ENCODE data around the gene CCDC82. TPM values are rescaled to one million over a fixed set of nuclear protein-coding genes. Genes with fewer than 3 reads are reported as not detected.

Gene CCDC82
- total and polyA plus RNA-seq, 2 of the 4 experiments (the other 2 are of a cell fraction), result 4.1 to 9.4 TPM

DNA sequence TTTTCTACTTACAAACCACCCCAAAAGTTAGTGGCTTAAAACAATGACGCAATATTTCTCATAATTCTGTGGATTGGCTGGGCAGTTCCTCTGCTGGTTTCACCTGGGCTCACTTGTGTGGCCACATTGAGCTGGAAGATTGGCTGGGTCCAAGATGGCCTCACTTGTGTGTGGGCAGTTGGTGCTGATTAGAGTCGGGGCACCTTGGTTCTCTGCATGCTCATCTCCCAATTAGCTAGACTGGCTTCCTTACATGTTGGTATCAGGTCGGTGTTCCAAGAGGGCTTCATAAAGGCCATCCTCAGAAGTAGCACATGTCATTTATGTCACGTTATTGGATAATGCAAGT is 59.2 kb downstream of the CCDC82 start:
- no peak overlapping the region for H3K4me2 ChIP-seq (ENCODE audit: low read depth, low read length)
- H2BK20ac ChIP-seq (ENCODE audit: low read depth, low read length), result no peak overlapping the region
- no peak overlapping the region for H3K9ac ChIP-seq (ENCODE audit: low read depth, low read length)
- intact Hi-C loops (cut with micrococcal nuclease), result no loop called here
- H2AFZ ChIP-seq (replicated peaks; ENCODE audit: low read length, poor library complexity), result no peak overlapping the region
- H3K27ac ChIP-seq (ENCODE audit: insufficient read depth, low read length), result no peak overlapping the region; the same call in 1 of the 2 replicates
- H3K9me1 ChIP-seq (ENCODE audit: insufficient read depth, low read length), result peaks cover 21% of the 10 kb centered on the region
- ChIA-PET POLR2A (ENCODE audit: unreplicated experiment) (no interaction called here), CTCF (no interaction called here)
- H3K23ac ChIP-seq (ENCODE audit: low read depth, low read length), result 0 out of 2 replicates have a peak overlapping the region, but pooled peaks have one; percentile 4
- peaks cover 28 to 77% of the 10 kb centered on the region in 2 experiments for H3K79me1 ChIP-seq (ENCODE audit: low read depth in 1 of 2, low read length in 2 of 2)
- in situ Hi-C loops (cut with MboI; ENCODE audit: low sequenced_read_pairs), result no loop called here
- ATAC-seq (ENCODE audit: low read depth), result no peak
- no peak for TF ChIP-seq SMC3 (IDR thresholded peaks at IDR 0.05; ENCODE audit: low read depth, low read length)
- TF ChIP-seq RCOR1 (IDR thresholded peaks at IDR 0.05; ENCODE audit: insufficient replicate concordance, low read length), result no peak
- peak; percentile 74 for TF ChIP-seq CEBPB (IDR thresholded peaks at IDR 0.05; ENCODE audit: low read depth, low read length)
- no peak overlapping the region for H3K56ac ChIP-seq (ENCODE audit: extremely low read depth, insufficient read depth, low read length)
- no peak overlapping the region for H3K18ac ChIP-seq (ENCODE audit: low read depth, low read length)
- peak overlapping the region; percentile 22; the same call in 1 of the 2 replicates for H4K91ac ChIP-seq (ENCODE audit: insufficient read depth, low read depth, low read length)
- H3K4me3 ChIP-seq (ENCODE audit: insufficient read depth, low read depth, low read length), result no peak overlapping the region
- peak overlapping the region; percentile 76 for H2AK5ac ChIP-seq (ENCODE audit: low read depth, low read length)
- BruUV-seq (replicated peaks), result TSS peak; percentile 0
- no peak for DNase-seq
- H4K5ac ChIP-seq (ENCODE audit: low read depth, low read length), result 0 out of 2 replicates have a peak overlapping the region, but pooled peaks have one; percentile 64
- peaks cover 1% of the 10 kb centered on the region; the same call in 1 of the 2 replicates for H3K36me3 ChIP-seq (ENCODE audit: control insufficient read depth, insufficient read depth, low read length)
- H4K20me1 ChIP-seq (ENCODE audit: insufficient read depth, low read length), result no peaks in the 10 kb centered on the region; the same call in 1 of the 2 replicates
- H3K14ac ChIP-seq (replicated peaks; ENCODE audit: low read depth, low read length), result no peak overlapping the region
- H2AK9ac ChIP-seq (replicated peaks; ENCODE audit: low read depth, low read length, poor library complexity), result peak overlapping the region; percentile 26
- peaks cover 42% of the 10 kb centered on the region for H3K4me1 ChIP-seq (ENCODE audit: control insufficient read depth, insufficient read depth, low read length)
- no peaks in the 10 kb centered on the region for H3K27me3 ChIP-seq (ENCODE audit: control insufficient read depth, insufficient read depth, low read length)
- peak overlapping the region; percentile 38; the same call in 1 of the 2 replicates for H2BK120ac ChIP-seq (ENCODE audit: low read depth, low read length)
- WGBS, 2 experiments (ENCODE audit: extremely low coverage in 2 of 2, insufficient read length in 1 of 2), result 92% methylated on average over 2 of the region's 4 CpGs; no CpG with 5 or more reads in 1 of the 2 experiments
- dilution Hi-C loops (cut with HindIII; ENCODE audit: low sequenced_read_pairs, unreplicated experiment), result no loop called here
- no peaks in the 10 kb centered on the region for H3K9me3 ChIP-seq (ENCODE audit: control insufficient read depth, insufficient read depth, low read length)
- peak overlapping the region; percentile 85 for H2BK5ac ChIP-seq (ENCODE audit: low read depth, low read length, poor library complexity, severe bottlenecking)
- H4K8ac ChIP-seq (ENCODE audit: low read depth in 2 of 2, low read length in 2 of 2), result 0 out of 4 replicates have a peak overlapping the region, but pooled peaks of 1 of the 2 experiments have one; percentile 1
- H2BK15ac ChIP-seq (ENCODE audit: low read depth, low read length), result 0 out of 3 replicates have a peak overlapping the region, but pooled peaks have one; percentile 30
- 0 out of 2 replicates have a peak overlapping the region, but pooled peaks have one; percentile 33 for H3K4ac ChIP-seq (ENCODE audit: low read depth, low read length)

Data from IMR-90 (cell line).